A549 (cell line): ENCODE data around the gene ARMH4.

Source experiments
- ATOH8 ChIP-seq: fragments of 250-450 bp; sonication (Bioruptor Pico); IDR thresholded peaks from 2 replicates; pipeline ENCODE4 v1.5.0; 2020; ENCODE audit warnings: low read depth, mild to moderate bottlenecking, moderate library complexity
- BHLHE40 ChIP-seq: IDR thresholded peaks from 2 replicates; pipeline ENCODE4 v1.6.1; 2012; ENCODE audit warnings: low read depth, low read length, inconsistent platforms
- CTCF ChIP-seq: fragments of >200 bp; sonication (Bioruptor Twin); formaldehyde crosslinking; IDR thresholded peaks from 3 replicates; pipeline ENCODE4 v1.5.1; 2016
- E2F6 ChIP-seq: IDR thresholded peaks from 2 replicates; pipeline ENCODE4 v1.6.1; 2012; ENCODE audit warnings: low read depth, borderline replicate concordance
- FOSL2 ChIP-seq, 2 experiments: fragments of 450-650 bp in 1 of 2; fragments of >200 bp in 1 of 2; sonication (Bioruptor Twin) in 1 of 2; formaldehyde crosslinking; IDR thresholded peaks; 2 replicates each; pipeline versions ENCODE4 v1.5.0 to v1.6.1; 2016 to 2020; ENCODE audit warnings: mild to moderate bottlenecking in 1 of 2, moderate library complexity in 1 of 2
- JUNB ChIP-seq: fragments of >200 bp; sonication (Bioruptor Twin); formaldehyde crosslinking; IDR thresholded peaks from 2 replicates; pipeline ENCODE4 v1.6.1; 2016
- KDM1A ChIP-seq: fragments of 200-600 bp; sonication (generic); IDR thresholded peaks from 2 replicates; pipeline ENCODE4 v1.6.1; 2016; ENCODE audit warnings: low read depth, mild to moderate bottlenecking
- MAX ChIP-seq: IDR thresholded peaks from 2 replicates; pipeline ENCODE4 v1.6.1; 2012
- POLR2A ChIP-seq: IDR thresholded peaks from 2 replicates; pipeline ENCODE4 v1.6.1; 2012; ENCODE audit warnings: mild to moderate bottlenecking, low read length
- SMC3 ChIP-seq: fragments of >200 bp; sonication (Bioruptor Twin); formaldehyde crosslinking; IDR thresholded peaks from 3 replicates; pipeline ENCODE4 v1.6.1; 2018; ENCODE audit warnings: inconsistent platforms
- SREBF2 ChIP-seq: fragments of 450-650 bp; IDR thresholded peaks from 2 replicates; pipeline ENCODE4 v1.6.1; 2014; ENCODE audit warnings: mild to moderate bottlenecking, moderate library complexity
- USF2 ChIP-seq: fragments of 450-650 bp; IDR thresholded peaks from 2 replicates; pipeline ENCODE4 v1.6.1; 2014; ENCODE audit warnings: antibody characterized with exemption

- TF ChIP-seq POLR2A = no peak
- no peak for TF ChIP-seq CTCF
- no peak for TF ChIP-seq FOSL2 (IDR thresholded peaks at IDR 0.05)
- no peak for TF ChIP-seq FOSL2 (CRISPR knock-in tag; IDR thresholded peaks at IDR 0.05)
- no peak for TF ChIP-seq SMC3
- no peak for TF ChIP-seq MAX
- no peak for TF ChIP-seq SREBF2
- no peak for TF ChIP-seq KDM1A
- TF ChIP-seq ATOH8 = no peak
- no peak for TF ChIP-seq E2F6
- no peak for TF ChIP-seq JUNB
- no peak for TF ChIP-seq BHLHE40
- no peak for TF ChIP-seq USF2
Measured at GRCh38 chr14:58152014-58152857, at the start of gene ARMH4.
